Stimulated activated CD8-positive, alpha-beta memory T cell treated with anti-CD3 and anti-CD28 coated beads, Interleukin-12 subunit alpha, Interleukin-12 subunit beta, amount 100 ng/mL, for 4 hours (primary cell): ENCODE results near the gene PPM1A.

Experiments used
- DNase-seq: peaks from one replicate; pipeline ENCODE4 v3.0.0-alpha.2; 2020; ENCODE audit warnings: low read depth

PPM1A gene

GRCh38 chr14:60248697-60249318 is at the start of gene PPM1A:
PPM1A (plus strand) TSS chr14:60249221; CDS start chr14:60282704, 33,483 bp downstream.
- peak; percentile 95 for DNase-seq

GRCh38 chr14:60199321-60199720 is 49.7 kb upstream of the PPM1A start:
- no peak for DNase-seq

GRCh38 chr14:60204104-60204842 is 44.7 kb upstream of the PPM1A start:
- no peak for DNase-seq

DNA sequence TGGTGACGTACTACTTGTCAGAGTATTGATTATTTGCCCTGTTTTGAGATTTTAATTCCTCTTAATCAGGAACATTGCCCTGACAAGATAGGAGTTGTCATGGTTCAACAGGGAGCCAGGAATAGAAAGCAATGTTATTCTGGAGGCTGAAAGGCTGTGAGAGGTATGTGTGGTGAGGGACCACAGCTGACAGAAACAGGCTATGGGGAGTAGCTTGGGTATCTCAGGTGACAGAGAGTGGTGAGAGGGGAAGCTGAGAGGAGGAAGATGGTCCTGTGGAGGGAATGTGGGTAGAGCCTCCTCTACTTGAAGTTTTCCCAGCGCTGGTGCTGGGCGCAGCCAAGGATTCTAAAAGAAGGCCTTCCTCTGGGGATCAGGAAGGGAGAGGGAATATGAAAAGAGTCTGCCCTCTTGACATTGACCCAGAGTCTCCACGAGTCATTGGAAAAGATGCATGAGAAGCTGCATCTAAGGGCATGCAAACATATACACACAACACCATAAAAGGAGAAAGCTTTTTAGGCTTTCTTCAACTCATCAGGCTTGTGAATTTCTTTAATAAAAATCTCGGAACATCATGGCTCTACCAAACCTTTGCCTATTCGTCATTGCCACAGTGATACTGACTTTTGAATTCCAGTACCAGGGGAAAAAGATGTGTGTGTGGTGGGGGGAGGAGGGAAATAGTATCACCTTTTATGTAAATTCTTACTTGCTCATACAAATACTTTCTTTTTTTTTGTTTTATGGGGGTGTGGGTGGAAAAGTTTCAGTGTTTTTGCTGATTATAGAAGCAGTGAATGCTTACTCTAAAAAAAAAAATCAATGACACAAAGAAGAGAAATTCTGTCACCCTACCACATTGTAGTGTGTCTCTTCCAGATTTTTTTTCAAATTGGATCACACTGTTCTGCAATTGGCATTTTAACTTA is 43.9 kb upstream of the PPM1A start:
- DNase-seq: no peak

GRCh38 chr14:60206249-60206670 is 42.8 kb upstream of the PPM1A start:
- no peak for DNase-seq

DNA sequence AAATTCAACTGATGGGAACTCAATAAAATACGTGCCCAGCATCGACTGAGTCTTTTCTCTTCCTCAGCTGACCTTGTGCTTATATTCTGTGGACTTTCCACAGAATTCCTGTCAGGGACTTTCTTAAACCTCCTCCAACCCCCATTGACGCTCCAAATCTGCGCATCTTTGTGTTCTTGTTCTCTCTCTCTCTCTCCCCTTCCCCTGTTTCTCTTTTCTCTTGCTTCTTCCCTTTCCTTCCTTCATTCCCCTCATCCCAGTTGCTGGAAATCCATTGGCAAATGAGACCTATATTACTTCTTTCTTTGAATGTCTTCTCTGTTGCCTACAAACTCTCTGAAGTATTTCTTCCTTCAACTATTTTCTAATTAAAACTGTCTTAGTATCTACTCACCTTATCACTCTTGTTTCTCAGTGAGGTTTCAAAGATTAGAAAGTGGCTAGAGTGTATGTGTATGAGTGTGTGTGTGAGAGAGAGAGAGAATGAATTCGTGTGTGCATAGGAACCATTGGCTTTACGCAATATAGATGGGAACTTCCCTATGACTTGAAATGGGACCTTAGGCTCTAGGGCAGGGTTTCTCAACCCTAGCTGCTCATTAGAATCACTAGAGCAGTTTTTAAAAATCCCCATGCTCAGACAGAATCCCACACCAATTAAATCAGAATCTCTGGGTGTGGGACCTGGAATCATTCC is 42.0 kb upstream of the PPM1A start:
- no peak for DNase-seq

GRCh38 chr14:60210703-60211102 is 38.3 kb upstream of the PPM1A start:
- DNase-seq: no peak

DNA sequence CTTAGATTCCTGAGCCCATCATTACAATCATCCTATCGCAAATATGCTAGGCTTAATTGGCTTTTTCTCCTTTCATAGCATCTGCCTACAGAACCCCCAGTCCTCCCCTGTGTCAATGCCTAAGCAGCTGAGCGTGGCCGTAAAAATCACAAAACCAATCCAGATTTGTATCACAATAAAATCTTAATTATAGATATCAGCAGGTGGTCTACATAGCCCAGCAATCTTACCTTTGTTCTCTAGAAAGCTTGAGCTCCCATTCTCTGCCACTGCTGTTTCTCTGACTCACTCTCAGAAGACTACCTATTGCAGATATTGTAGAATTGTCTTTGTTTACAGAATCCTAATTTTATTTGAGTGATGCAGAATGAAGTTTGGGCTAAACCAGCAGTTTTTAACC is 37.9 kb upstream of the PPM1A start:
- no peak for DNase-seq

- DNase-seq: no peak
Measured at GRCh38 chr14:60212503-60213371, 36.3 kb upstream of the PPM1A start.

- DNase-seq: no peak
Measured at GRCh38 chr14:60214003-60214402, 35.0 kb upstream of the PPM1A start.

- DNase-seq: no peak
Measured at GRCh38 chr14:60214415-60215126, 34.5 kb upstream of the PPM1A start.

DNA sequence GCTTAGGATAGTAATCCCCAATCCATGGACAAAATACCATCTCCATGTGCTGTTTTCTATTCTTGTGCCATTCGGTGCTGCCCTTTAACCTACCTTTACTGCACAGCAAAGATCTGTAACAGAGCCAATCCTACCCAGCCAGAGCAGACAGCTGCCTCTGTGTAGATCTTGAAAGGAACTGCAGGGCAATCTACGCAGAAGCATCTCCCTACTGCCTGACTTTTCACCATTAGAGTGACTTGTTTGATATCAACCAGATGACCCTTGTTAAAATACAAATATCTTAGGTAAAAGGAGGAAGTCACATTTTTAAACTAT is 33.9 kb upstream of the PPM1A start:
- no peak for DNase-seq

DNA sequence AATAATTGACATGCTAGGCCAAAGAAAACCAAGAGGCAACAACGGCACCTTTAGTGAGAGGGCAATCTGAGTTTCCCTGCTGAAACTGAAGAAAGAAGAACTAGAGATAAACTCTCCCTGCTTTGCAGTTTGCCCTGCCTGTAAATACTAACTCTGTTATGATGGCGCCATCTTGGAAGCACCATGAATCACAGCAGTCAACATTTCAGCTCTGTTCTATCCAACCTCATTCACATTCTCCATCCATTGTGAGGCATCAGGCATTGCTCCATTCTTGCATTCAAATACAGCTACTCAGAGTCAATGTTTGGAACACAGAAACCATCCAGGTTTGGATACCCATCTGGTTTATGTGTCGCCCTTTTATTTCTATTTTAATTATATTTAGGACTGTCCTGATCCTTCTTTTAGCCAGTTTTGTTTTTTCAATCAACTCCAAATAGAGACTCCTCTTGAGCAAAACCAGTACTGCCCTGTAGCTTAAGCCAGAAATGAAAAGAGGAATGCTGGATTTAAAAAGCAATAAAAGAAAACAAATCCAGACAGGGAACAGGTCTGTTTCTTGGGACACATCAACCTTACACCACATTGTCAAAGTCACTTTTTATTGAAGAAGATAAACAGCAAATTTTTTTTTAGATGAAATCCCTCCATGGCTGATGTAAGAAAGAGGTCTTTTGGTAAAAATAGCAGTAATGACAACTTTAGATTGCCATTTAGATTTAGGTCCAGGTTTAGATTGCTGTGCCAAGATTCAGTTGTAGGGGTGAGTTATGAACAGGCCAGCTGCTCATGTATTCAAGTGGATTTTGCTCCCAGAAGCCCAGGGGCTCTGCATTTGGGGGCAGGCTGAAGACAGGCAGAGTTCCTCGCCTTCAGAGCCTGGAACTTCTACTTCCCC is 33.3 kb upstream of the PPM1A start:
- no peak for DNase-seq

GRCh38 chr14:60217713-60218112 is 31.3 kb upstream of the PPM1A start:
- no peak for DNase-seq

GRCh38 chr14:60220084-60220483 is 28.9 kb upstream of the PPM1A start:
- no peak for DNase-seq

GRCh38 chr14:60220917-60221316 is 28.1 kb upstream of the PPM1A start:
- DNase-seq: no peak

DNA sequence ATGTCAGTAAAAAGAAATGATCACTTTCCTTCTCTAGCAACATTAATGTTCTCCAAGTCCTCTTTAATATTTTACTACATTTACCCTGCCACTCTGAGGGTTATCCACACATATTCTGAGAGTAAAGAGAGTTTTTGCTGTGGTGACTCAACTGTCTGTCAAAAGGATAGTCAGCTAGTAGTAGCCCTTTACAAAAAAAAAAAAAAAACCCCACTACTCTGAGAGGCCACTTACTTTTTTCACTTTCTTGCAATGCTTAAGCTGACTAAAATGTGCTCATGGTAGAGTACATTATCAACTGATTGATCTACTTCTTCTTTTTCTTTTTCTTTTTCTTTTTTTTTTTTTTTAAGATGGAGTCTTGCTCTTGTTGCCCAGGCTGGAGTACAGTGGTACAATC is 27.6 kb upstream of the PPM1A start:
- no peak for DNase-seq

DNA sequence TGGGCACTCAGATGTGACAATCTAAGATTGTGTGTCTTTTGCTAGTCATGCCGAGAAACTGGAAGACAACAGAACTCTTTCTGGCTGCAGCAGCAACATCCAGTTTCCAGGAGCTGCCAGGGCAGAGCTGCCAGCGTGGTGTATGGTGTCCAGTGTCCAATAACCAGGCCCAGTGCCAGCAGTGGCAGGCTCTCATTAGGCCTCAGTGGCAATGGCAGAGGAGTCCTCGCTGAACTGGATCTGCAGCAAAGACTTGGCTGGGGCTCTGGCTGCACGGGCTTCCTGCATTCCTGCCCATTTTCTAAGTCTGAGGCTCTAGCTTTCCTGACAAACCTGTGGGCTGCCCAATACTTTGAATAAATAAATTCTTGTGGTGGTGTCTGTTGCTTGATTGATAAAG is 26.2 kb upstream of the PPM1A start:
- no peak for DNase-seq

- no peak for DNase-seq
Measured at GRCh38 chr14:60225265-60225664, 23.8 kb upstream of the PPM1A start.

- DNase-seq: no peak
Measured at GRCh38 chr14:60226298-60226697, 22.7 kb upstream of the PPM1A start.
